ENCODE results near the gene YAE1.

DNA sequence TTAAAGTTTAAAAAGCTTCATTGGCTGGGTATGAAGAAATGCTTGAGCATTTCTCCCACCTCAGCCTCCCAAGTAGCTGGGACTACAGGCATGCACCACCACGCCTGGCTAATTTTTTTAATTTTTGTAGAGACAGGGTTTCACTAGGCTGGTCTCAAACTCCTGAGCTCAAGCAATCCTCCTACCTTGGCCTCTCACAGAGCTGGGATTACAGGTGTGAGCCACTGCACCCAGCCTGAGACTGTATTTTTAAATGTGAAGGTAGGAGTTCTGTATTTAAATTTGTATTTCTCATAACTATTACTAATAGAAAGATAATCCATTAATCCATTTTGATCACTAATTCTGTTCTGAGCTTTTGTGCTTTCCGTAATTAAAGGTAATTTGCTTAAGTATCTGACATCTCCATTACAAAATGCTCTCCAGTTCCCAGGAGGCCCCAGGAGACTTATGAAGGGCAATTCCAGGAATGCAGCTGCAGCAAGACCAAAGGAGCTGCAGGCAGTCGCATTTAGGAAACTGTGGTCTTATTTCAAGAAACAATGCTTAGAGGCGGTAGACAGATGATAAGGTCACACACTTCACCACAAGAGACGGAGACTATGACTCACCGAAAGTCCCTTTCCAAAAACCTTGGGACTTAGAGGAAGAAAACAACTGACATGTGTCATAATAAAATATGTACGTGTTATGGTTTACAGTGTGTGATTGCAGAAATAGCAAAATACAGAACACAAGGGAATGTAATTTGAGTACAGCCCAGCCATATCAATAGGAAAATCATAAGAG, 23.3 kb downstream of the YAE1 start:
- TF ChIP-seq, protein P1, sequence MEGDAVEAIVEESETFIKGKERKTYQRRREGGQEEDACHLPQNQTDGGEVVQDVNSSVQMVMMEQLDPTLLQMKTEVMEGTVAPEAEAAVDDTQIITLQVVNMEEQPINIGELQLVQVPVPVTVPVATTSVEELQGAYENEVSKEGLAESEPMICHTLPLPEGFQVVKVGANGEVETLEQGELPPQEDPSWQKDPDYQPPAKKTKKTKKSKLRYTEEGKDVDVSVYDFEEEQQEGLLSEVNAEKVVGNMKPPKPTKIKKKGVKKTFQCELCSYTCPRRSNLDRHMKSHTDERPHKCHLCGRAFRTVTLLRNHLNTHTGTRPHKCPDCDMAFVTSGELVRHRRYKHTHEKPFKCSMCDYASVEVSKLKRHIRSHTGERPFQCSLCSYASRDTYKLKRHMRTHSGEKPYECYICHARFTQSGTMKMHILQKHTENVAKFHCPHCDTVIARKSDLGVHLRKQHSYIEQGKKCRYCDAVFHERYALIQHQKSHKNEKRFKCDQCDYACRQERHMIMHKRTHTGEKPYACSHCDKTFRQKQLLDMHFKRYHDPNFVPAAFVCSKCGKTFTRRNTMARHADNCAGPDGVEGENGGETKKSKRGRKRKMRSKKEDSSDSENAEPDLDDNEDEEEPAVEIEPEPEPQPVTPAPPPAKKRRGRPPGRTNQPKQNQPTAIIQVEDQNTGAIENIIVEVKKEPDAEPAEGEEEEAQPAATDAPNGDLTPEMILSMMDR (conservative IDR thresholded peaks at IDR 0.05): no peak
- TF ChIP-seq EZH2 (IDR thresholded peaks at IDR 0.05; ENCODE audit: low read depth): no peak

Data from PC-9 (cell line).